GM19468 (cell line): ENCODE data around the gene PPP1R12B.
"Not testable (repeated sequence)": the region's sequence is repeated elsewhere in the genome, so short reads cannot be mapped to it uniquely, and the experiment has no call there.

Source experiments
- ATAC-seq: cut with Tn5 transposase; IDR thresholded peaks from one replicate; pipeline ENCODE4 v1.9.1; 2021; ENCODE audit warnings: mild to moderate bottlenecking, moderate library complexity, moderate number of reproducible peaks; ENCODE audit not compliant: unreplicated experiment; ENCODE audit errors: extremely low read depth

Gene PPP1R12B

GRCh38 chr1:202433155-202434043, 84.9 kb downstream of the PPP1R12B start:
- no peak for ATAC-seq

DNA sequence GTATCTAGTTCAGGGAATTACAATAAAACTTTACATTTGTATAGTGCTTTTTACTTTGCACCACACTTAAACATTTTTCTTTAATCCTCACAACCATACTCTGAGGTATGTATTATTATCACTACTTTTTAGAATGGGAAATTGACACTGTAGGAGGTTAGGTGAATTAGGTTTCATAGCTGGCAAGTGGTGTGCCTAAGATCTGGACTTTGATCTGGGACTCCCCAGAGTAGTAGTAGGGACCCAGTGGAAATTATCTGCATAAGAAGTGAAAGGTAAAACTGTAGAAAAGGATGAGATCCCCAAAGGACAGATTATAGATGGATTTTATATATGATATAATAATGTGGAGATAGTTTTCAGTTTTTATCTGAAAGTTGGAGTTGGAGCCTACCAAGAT, 85.6 kb downstream of the PPP1R12B start:
- no peak for ATAC-seq

DNA sequence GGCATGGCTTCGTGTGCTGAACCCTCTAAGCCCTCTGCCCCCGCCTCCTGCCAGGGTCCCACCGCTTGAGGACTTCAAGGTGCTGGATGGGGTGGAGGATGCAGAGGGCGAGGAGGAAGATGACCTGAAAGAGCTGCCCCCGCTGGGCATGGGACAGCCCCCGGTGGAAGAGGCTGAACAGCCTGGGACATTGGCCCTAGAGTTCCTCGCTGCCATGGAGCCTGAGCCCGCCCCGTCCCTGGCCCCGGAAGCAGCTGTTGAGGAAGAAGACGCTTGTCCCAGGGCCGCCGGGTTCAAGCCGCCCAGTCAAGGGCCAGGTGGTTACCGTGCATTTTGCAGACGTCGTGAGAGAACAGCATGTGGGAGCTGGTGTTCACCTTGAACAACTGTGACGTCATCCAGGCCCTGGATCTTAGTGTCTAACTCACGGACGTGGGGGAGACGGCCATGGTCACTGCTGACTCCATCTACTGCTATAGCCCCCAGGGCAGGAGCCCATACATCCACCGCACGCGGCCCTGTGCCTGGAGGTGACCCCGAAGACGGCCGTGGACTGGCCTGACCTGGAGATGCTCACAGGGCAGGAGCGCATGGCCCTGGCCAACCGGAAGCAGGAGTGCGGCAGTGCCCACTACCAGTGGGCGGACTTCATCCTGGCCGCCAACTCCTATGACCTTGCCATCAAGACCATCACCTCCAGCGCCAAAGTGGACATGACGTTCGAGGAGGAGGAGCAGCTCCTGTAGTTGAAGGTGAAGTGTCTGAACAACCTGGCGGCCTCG, 90.1 kb downstream of the PPP1R12B start:
- no peak for ATAC-seq

- ATAC-seq, result no peak
Measured at GRCh38 chr1:202439308-202439707, 90.8 kb downstream of the PPP1R12B start.

DNA sequence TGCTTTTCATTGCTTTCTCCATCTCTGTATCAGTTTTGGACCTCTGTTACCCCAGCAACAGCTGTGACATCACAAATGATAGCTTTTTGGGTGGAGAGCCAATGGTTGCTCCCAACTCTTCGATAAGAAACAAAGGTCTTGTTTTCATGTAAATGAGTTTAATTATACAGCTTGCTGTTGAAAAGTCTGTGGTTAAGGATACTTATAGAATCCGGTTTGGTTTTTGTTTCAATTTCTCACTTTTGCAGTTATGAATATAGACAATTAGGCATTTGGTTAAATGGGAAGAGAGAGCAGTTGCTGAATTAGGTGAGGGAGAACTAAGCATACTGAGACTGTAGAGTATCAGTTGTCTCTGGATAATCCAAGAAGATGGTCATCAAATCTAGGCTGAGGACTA, 99.6 kb downstream of the PPP1R12B start:
- ATAC-seq, result not testable (repeated sequence)

GRCh38 chr1:202451641-202452040, 103.1 kb downstream of the PPP1R12B start:
- ATAC-seq, result not testable (repeated sequence)

DNA sequence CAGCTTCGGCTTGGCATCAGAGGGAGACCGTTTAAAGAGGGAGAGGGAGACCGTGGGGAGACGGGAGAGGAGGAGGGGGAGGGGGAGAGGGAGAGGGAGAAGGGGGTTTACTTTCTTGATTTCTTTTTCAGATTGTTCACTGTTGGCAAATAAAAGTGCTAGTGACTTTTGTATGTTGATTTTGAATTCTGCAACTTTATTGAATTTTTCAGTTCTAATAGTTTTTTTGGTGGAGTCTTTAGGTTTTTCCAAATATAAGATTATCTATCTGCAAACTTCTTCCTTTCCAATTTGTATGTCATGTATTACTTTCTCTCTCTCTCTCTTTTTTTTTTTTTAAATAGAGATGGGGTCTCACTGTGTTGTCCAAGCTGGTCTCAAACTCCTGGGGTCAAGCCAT, 104.0 kb downstream of the PPP1R12B start:
- no peak for ATAC-seq

DNA sequence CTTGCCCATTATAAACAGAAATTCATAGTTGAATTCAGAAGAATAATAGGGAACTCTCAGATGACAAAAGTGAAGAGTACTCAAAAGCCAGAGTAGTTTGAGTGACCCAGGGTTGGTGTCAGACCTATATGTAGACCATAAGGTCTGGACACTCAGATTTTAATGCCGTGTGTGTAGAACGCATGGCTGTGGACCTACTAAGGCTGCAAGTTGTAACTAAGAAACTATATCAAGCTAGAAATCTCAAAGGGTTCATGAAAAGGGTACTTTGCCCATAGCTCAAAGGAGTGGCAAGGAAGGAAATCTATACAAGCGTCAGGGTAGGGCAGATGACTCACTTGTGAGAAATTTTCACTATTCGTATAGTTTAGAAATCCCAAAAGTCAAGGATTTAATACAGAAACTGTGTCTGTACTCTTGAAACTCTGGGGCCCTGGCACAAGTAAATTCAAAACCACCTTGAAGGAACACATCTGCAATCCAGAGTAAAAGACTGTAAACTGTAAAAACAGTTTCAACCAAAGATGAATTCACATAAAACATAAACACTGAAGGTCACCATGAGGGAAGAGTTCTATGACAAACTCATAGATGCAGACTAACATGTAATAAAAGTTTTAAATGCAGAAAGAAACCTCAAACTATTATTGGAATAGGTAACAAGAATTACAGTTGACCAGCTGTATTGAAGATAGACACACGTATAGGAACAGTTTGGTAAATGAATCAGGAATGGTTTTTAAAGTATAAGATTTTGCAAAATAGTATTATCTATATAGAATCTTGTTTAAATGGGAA, 108.1 kb downstream of the PPP1R12B start:
- not testable (repeated sequence) for ATAC-seq

DNA sequence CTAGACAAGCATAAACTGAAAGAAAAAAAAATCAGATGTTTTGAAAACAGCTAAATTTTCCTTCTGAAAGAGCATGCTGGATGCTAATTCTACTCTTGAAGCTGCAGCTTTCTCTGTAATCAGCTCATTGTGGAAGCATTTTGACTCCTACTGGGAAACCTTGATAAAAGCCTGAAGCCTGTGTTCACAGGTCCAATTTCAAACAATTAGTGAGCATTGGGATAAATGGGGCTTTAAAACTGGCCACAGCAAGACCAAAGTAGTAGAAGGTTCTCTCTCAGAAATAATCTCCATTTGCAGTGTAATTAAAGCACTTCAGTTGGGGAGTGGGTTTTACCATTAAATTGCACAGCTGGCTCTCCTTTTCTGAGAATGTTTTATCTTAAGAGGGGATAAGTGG, 110.2 kb downstream of the PPP1R12B start:
- ATAC-seq, result not testable (repeated sequence)

GRCh38 chr1:202459470-202460142, 111.1 kb downstream of the PPP1R12B start:
- ATAC-seq, result not testable (repeated sequence)

- ATAC-seq, result not testable (repeated sequence)
Measured at GRCh38 chr1:202460143-202460495, 111.6 kb downstream of the PPP1R12B start.

DNA sequence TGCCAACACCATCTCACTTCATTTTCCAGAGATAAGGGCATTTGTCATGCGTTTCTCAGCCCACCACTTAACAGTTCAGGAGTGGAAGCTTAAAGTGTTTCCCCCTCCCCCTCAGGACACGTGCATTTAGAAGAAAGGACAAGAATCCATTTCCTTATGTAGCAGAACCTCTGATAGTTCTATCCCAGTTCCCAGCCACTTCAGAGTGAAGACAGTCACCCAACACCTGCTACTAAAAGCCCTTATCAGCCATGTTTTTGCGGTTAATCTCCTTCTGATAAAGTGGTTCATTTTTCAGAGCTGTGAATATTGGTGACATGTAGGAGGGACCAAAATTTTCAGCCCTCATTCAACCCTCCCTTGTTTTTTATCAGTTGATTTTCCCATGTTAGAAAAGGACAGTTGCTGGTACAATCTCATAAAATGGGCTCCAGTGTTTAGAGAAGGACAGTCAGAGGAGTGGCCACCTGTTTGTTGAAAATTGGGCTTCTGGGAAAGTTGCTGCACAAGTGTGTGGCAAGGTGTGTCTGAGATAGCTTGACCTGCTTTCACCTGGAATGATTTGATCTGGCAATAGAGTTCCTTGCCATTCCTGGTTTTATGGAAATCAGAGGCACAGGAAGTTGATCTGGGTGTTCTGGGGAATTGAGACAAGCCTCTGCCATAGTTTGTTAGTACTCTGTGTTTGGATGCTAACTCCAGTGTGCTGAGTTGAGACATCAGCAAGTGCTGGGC, 114.0 kb downstream of the PPP1R12B start:
- ATAC-seq, result no peak

DNA sequence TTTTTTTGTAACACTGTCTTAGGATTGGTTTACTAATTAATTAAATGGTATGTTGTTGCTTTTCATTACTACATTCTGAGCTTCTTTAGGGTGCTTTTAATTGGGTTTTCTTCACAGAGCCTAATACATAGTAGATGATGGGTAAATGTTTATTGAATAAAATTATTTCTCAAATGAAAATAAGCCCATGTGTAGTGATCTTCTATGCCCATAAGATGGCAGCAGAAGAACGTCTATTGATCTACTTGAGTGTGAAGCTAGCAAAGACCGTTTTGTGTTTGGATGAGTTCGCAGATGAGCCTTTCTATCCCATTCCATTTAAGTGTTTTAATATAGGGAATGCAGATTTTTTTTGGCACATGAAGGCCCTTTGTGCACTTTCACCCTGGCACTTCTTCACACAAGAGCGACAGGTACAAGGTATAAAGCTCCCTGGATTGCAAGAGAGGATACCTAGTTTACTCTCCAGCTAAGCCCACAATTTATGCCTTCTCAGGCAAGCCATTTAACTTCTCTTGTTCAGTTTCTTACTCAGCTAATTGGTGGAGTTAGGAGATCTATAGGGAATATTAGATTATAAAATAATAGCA, 115.7 kb downstream of the PPP1R12B start:
- ATAC-seq, result not testable (repeated sequence)

- not testable (repeated sequence) for ATAC-seq
Measured at GRCh38 chr1:202465644-202466270, 117.3 kb downstream of the PPP1R12B start.

GRCh38 chr1:202466339-202466738, 117.8 kb downstream of the PPP1R12B start:
- not testable (repeated sequence) for ATAC-seq

GRCh38 chr1:202467381-202467780, 118.9 kb downstream of the PPP1R12B start:
- not testable (repeated sequence) for ATAC-seq

- ATAC-seq, result not testable (repeated sequence)
Measured at GRCh38 chr1:202468695-202469094, 120.2 kb downstream of the PPP1R12B start.

DNA sequence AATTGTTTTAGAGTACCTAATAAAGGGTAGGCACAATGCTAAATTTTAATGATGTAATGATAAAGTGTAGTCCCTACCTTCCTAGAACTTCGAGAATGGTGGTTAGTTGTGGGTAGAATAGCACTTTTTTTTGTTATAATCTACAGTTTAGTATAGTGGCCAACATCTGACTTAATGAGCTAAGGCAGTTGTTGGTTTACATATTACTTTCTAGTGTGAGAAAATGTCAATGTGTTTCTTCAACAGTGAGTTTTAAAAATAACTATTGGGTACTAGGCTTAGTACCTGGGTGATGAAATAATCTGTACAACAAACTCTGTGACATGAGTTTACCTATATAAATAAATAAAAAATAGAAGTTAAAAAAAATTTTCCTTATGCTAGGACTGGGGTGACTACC, 120.6 kb downstream of the PPP1R12B start:
- not testable (repeated sequence) for ATAC-seq
